Gastrocnemius medialis (tissue), 4 donors: ENCODE data around the gene ZNF711.

Experiments used
- POLR2A ChIP-seq, 2 donors: fragments of 450-650 bp; IDR thresholded peaks; one replicate each; pipeline ENCODE4 v1.6.1; 2017; ENCODE audit warnings: antibody characterized with exemption in 2 of 2, mild to moderate bottlenecking in 2 of 2, moderate library complexity in 2 of 2
- TF ChIP-seq, protein P1 (sequence below), 5 experiments: fragments of 450-650 bp in 3 of 5; fragments of 200-600 bp in 2 of 5; sonication (generic) in 2 of 5; IDR thresholded peaks in 4 of 5; conservative IDR thresholded peaks in 1 of 5; 1 replicate in 4 of 5; 2 replicates in 1 of 5; pipeline ENCODE4 v1.5.1; 2016 to 2019; ENCODE audit warnings: antibody characterized with exemption in 5 of 5, mild to moderate bottlenecking in 3 of 5, moderate library complexity in 3 of 5

DNA sequence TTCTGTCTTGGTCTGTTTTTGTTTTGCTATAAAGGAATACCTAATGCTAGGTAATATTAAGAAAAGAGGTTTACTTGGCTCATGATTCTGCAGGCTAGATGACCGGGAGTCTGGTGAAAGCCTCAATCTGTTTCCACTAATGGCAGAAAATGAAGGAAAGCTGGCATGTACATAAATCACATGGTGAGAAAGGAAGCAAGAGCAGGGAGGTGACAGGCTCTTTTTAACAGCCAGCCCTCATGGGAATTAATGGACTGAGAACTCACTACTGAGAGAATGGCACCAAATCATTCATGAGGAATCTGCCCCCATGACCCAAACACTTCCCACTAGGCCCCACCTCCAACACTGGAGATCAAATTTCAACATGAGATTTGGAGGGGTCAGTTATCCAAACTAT, 27.8 kb upstream of the ZNF711 start:
- no peak for TF ChIP-seq POLR2A (IDR thresholded peaks at IDR 0.05)
- TF ChIP-seq, protein P1, sequence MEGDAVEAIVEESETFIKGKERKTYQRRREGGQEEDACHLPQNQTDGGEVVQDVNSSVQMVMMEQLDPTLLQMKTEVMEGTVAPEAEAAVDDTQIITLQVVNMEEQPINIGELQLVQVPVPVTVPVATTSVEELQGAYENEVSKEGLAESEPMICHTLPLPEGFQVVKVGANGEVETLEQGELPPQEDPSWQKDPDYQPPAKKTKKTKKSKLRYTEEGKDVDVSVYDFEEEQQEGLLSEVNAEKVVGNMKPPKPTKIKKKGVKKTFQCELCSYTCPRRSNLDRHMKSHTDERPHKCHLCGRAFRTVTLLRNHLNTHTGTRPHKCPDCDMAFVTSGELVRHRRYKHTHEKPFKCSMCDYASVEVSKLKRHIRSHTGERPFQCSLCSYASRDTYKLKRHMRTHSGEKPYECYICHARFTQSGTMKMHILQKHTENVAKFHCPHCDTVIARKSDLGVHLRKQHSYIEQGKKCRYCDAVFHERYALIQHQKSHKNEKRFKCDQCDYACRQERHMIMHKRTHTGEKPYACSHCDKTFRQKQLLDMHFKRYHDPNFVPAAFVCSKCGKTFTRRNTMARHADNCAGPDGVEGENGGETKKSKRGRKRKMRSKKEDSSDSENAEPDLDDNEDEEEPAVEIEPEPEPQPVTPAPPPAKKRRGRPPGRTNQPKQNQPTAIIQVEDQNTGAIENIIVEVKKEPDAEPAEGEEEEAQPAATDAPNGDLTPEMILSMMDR (IDR thresholded peaks at IDR 0.05 in 4 of 5, conservative IDR thresholded peaks at IDR 0.05 in 1 of 5): no peak
